Measurements from ENCODE around the gene MXI1. TPM values are rescaled to one million over a fixed set of nuclear protein-coding genes. Genes with fewer than 3 reads are reported as not detected.

The MXI1 gene
- total RNA-seq, 1 donor from 2014 or later = 48.1 TPM

- TF ChIP-seq CTCF (IDR thresholded peaks at IDR 0.05; ENCODE audit: partially characterized antibody, unreplicated experiment) = no peak
- Mint-ChIP-seq H3K4me3 (ENCODE audit: unreplicated experiment) (no peak overlapping the region), H3K27me3 (ENCODE audit: unreplicated experiment) (no peaks in the 10 kb centered on the region), H3K9me3 (ENCODE audit: unreplicated experiment) (no peaks in the 10 kb centered on the region), H3K36me3 (ENCODE audit: unreplicated experiment) (no peaks in the 10 kb centered on the region), H3K27ac (ENCODE audit: unreplicated experiment) (no peak overlapping the region), H3K4me1 (ENCODE audit: low read depth, unreplicated experiment) (peaks cover 45% of the 10 kb centered on the region)
- DNase-seq = no peak
These were observed 66.1 kb downstream of the MXI1 start for GRCh38 chr10:110273474-110273873.

GRCh38 chr10:110274072-110274627, 66.7 kb downstream of the MXI1 start:
- Mint-ChIP-seq H3K27me3 (ENCODE audit: unreplicated experiment) (no peaks in the 10 kb centered on the region), H3K9me3 (ENCODE audit: unreplicated experiment) (no peaks in the 10 kb centered on the region), H3K4me1 (ENCODE audit: low read depth, unreplicated experiment) (peaks cover 42% of the 10 kb centered on the region), H3K27ac (ENCODE audit: unreplicated experiment) (no peak overlapping the region), H3K4me3 (ENCODE audit: unreplicated experiment) (no peak overlapping the region), H3K36me3 (ENCODE audit: unreplicated experiment) (no peaks in the 10 kb centered on the region)
- no peak for TF ChIP-seq CTCF (IDR thresholded peaks at IDR 0.05; ENCODE audit: partially characterized antibody, unreplicated experiment)
- no peak for DNase-seq

- Mint-ChIP-seq H3K4me1 (ENCODE audit: low read depth, unreplicated experiment) (peaks cover 37% of the 10 kb centered on the region), H3K27ac (ENCODE audit: unreplicated experiment) (peak overlapping the region; percentile 11), H3K9me3 (ENCODE audit: unreplicated experiment) (no peaks in the 10 kb centered on the region), H3K36me3 (ENCODE audit: unreplicated experiment) (no peaks in the 10 kb centered on the region), H3K4me3 (ENCODE audit: unreplicated experiment) (no peak overlapping the region), H3K27me3 (ENCODE audit: unreplicated experiment) (no peaks in the 10 kb centered on the region)
- DNase-seq = no peak
- TF ChIP-seq CTCF (IDR thresholded peaks at IDR 0.05; ENCODE audit: partially characterized antibody, unreplicated experiment) = no peak
These were observed 67.2 kb downstream of the MXI1 start for GRCh38 chr10:110274647-110275046.

DNA sequence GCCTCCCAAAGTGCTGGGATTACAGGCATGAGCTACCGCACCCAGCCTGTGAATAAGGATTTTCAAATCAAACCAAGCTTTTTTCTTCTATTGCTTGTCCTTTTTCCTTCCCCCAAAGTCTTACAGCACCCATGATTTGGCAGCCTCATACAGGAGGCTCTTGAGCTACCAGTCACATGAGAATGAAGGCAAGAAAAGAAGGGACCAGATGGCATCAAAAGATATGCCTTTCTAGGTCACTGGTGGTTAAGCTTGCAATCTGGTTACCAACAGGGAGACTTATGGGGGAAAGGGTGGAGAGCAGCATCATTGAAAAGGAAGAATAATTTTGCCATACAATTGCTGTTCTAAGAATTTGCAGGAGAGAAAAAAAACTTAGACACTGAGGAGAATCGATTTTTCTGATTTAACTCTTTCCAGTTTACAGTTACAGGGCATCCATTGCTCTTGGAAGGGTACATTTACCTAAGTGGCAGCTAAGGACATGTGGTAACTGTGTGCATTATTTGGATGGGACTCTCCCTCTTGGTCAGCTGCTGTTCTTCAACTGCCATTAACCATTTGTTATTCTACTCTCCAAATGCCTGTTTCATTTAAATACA, 67.8 kb downstream of the MXI1 start:
- no peaks in the 10 kb centered on the region for H3K36me3 Mint-ChIP-seq (ENCODE audit: unreplicated experiment)
- no peak overlapping the region for H3K4me3 Mint-ChIP-seq (ENCODE audit: unreplicated experiment)
- H3K27me3 Mint-ChIP-seq (ENCODE audit: unreplicated experiment) = no peaks in the 10 kb centered on the region
- no peak for DNase-seq
- peaks cover 32% of the 10 kb centered on the region for H3K4me1 Mint-ChIP-seq (ENCODE audit: low read depth, unreplicated experiment)
- TF ChIP-seq CTCF (IDR thresholded peaks at IDR 0.05; ENCODE audit: partially characterized antibody, unreplicated experiment) = no peak
- H3K27ac Mint-ChIP-seq (ENCODE audit: unreplicated experiment) = peak overlapping the region; percentile 52
- H3K9me3 Mint-ChIP-seq (ENCODE audit: unreplicated experiment) = no peaks in the 10 kb centered on the region

DNA sequence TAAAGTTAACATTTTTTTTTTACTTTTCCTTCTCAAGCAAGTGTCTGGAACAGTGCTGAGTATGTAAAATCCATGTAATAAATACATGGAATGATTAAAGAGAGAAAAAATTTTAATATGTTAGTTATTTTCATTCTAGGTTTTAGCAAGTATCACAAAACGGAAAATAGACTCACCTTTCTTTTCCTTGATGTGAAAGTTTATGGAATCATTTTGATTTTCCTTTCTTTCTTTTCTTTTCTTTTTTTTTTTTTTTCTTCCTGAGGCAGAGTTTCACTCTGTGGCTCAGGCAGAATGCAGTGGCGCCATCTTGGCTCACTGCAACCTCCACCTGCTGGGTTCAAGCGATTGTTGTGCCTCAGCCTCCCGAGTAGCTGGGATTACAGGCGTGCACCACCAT, 69.2 kb downstream of the MXI1 start:
- no peaks in the 10 kb centered on the region for H3K9me3 Mint-ChIP-seq (ENCODE audit: unreplicated experiment)
- no peak overlapping the region for H3K27ac Mint-ChIP-seq (ENCODE audit: unreplicated experiment)
- no peak overlapping the region for H3K4me3 Mint-ChIP-seq (ENCODE audit: unreplicated experiment)
- H3K27me3 Mint-ChIP-seq (ENCODE audit: unreplicated experiment) = no peaks in the 10 kb centered on the region
- TF ChIP-seq CTCF (IDR thresholded peaks at IDR 0.05; ENCODE audit: partially characterized antibody, unreplicated experiment) = no peak
- H3K4me1 Mint-ChIP-seq (ENCODE audit: low read depth, unreplicated experiment) = peaks cover 30% of the 10 kb centered on the region
- H3K36me3 Mint-ChIP-seq (ENCODE audit: unreplicated experiment) = no peaks in the 10 kb centered on the region
- no peak for DNase-seq

Data from glutamatergic neuron (in vitro differentiated cells).